ENCODE data around the gene ERAL1. TPM values are rescaled to one million over a fixed set of nuclear protein-coding genes. Genes with fewer than 3 reads are reported as not detected.
"Not testable (repeated sequence)": the region's sequence is repeated elsewhere in the genome, so short reads cannot be mapped to it uniquely, and the experiment has no call there.

The ERAL1 gene
- total and polyA plus RNA-seq, 4 donors, result 28.4 to 39.3 (median 36.9) TPM

DNA sequence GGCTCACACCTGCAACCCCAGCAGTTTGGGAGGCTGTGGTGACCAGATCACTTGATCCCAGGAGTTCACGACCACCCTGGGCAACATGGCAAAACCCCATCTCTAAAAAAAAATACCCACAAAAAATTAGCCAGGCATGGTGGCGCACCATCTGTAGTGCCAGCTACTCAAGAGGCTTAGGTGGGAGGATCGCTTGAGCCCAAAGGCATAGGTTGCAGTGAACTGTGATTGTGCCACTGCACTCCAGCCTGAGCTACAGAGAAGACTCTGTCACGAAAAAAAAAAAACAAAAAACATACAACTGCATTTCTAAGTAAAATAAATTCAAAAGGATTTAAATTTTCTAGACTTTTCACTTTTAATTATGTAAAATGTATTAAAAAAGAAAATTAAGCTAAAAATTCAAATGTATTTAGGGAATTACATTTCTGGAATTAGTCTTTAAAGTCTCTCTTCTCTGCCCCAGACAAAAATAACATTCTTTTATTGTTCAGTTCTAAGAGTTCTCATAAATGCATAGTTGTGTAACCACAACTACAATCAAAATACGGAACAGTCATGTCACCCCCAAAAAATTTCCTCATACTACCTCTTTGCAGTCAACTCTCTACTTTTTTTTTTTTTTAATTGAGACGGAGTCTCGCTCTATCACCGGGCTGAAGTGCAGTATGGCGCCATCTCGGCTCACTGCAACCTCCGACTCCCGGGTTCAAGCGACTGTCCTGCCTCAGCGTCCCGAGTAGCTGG lies 26.3 kb upstream of the ERAL1 start:
- no peak for ATAC-seq (ENCODE audit: insufficient read depth, low FRiP score)
- 77 to 90% methylated on average over 15 of the region's 15 CpGs for WGBS, 2 donors
- TF ChIP-seq, protein P1, sequence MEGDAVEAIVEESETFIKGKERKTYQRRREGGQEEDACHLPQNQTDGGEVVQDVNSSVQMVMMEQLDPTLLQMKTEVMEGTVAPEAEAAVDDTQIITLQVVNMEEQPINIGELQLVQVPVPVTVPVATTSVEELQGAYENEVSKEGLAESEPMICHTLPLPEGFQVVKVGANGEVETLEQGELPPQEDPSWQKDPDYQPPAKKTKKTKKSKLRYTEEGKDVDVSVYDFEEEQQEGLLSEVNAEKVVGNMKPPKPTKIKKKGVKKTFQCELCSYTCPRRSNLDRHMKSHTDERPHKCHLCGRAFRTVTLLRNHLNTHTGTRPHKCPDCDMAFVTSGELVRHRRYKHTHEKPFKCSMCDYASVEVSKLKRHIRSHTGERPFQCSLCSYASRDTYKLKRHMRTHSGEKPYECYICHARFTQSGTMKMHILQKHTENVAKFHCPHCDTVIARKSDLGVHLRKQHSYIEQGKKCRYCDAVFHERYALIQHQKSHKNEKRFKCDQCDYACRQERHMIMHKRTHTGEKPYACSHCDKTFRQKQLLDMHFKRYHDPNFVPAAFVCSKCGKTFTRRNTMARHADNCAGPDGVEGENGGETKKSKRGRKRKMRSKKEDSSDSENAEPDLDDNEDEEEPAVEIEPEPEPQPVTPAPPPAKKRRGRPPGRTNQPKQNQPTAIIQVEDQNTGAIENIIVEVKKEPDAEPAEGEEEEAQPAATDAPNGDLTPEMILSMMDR (IDR thresholded peaks at IDR 0.05; ENCODE audit: control extremely low read depth, extremely low read depth), result no peak
- Histone ChIP-seq H3K9ac (ENCODE audit: insufficient read depth in 1 of 2, low read length in 2 of 2) (no peak overlapping the region), H3K36me3 (ENCODE audit: control insufficient read depth in 4 of 4, insufficient read depth in 4 of 4, low read length in 4 of 4) (no peaks in the 10 kb centered on the region), H3K27me3 (ENCODE audit: control insufficient read depth in 3 of 3, insufficient read depth in 3 of 3, low read length in 2 of 3) (no peaks in the 10 kb centered on the region), H3K4me1 (ENCODE audit: control insufficient read depth in 5 of 5, insufficient read depth in 5 of 5, low read length in 5 of 5) (no peaks in the 10 kb centered on the region), H3K4me3 (no peak overlapping the region), H3K27ac (ENCODE audit: low read depth in 1 of 2, low read length in 1 of 2) (no peak overlapping the region), H3K9me3 (ENCODE audit: control insufficient read depth in 4 of 4, insufficient read depth in 3 of 4, low read length in 3 of 4) (no peaks in the 10 kb centered on the region)
- DNase-seq, result no peak

DNA sequence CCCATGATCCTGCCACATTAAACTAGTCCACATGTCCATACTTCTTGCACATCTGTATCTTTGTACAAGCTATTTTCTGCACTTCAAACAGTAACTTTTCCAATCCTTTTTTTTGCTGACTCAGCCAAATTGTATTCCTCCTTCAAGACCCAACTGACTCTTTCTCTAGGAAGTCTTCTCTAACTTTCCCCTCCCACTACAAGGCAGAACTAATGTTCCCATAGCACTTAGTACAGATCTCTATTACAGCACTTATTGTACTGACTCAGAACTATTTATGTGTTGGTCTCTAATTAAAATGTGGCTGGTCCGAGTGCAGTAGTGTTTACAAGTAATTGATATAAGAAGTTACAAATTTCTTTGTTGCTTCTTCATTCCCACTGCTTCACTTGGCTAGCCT lies 20.4 kb upstream of the ERAL1 start:
- DNase-seq, result no peak
- Histone ChIP-seq H3K27ac (ENCODE audit: low read depth in 1 of 2, low read length in 1 of 2) (no peak overlapping the region), H3K4me1 (ENCODE audit: control insufficient read depth in 5 of 5, insufficient read depth in 5 of 5, low read length in 5 of 5) (peaks cover 0 to 2% (median 0%) of the 10 kb centered on the region in 5 donors), H3K9me3 (ENCODE audit: control insufficient read depth in 4 of 4, insufficient read depth in 3 of 4, low read length in 3 of 4) (no peaks in the 10 kb centered on the region), H3K36me3 (ENCODE audit: control insufficient read depth in 4 of 4, insufficient read depth in 4 of 4, low read length in 4 of 4) (no peaks in the 10 kb centered on the region), H3K4me3 (no peak overlapping the region), H3K9ac (ENCODE audit: insufficient read depth in 1 of 2, low read length in 2 of 2) (no peak overlapping the region), H3K27me3 (ENCODE audit: control insufficient read depth in 3 of 3, insufficient read depth in 3 of 3, low read length in 2 of 3) (no peaks in the 10 kb centered on the region)
- no peak for ATAC-seq (ENCODE audit: insufficient read depth, low FRiP score)
- TF ChIP-seq, protein P1 (IDR thresholded peaks at IDR 0.05; ENCODE audit: control extremely low read depth, extremely low read depth), result no peak
- WGBS, 2 donors, result 96 to 100% methylated on average over 1 of the region's 1 CpG

- 94% methylated on average over 10 of the region's 10 CpGs for WGBS, 2 donors
- H3K9me3 ChIP-seq (ENCODE audit: control insufficient read depth in 4 of 4, insufficient read depth in 3 of 4, low read length in 3 of 4); H3K4me1 ChIP-seq (ENCODE audit: control insufficient read depth in 5 of 5, insufficient read depth in 5 of 5, low read length in 5 of 5); H3K27ac ChIP-seq (ENCODE audit: low read depth in 1 of 2, low read length in 1 of 2); H3K36me3 ChIP-seq (ENCODE audit: control insufficient read depth in 4 of 4, insufficient read depth in 4 of 4, low read length in 4 of 4); H3K9ac ChIP-seq (ENCODE audit: insufficient read depth in 1 of 2, low read length in 2 of 2); ATAC-seq (ENCODE audit: insufficient read depth, low FRiP score); H3K4me3 ChIP-seq; H3K27me3 ChIP-seq (ENCODE audit: control insufficient read depth in 3 of 3, insufficient read depth in 3 of 3, low read length in 2 of 3); DNase-seq: not testable (repeated sequence)
These were observed 18.3 kb upstream of the ERAL1 start for GRCh38 chr17:28836541-28836940.

- Histone ChIP-seq H3K4me3 (no peak overlapping the region), H3K27me3 (ENCODE audit: control insufficient read depth in 3 of 3, insufficient read depth in 3 of 3, low read length in 2 of 3) (no peaks in the 10 kb centered on the region), H3K36me3 (ENCODE audit: control insufficient read depth in 4 of 4, insufficient read depth in 4 of 4, low read length in 4 of 4) (no peaks in the 10 kb centered on the region), H3K9ac (ENCODE audit: insufficient read depth in 1 of 2, low read length in 2 of 2) (no peak overlapping the region), H3K4me1 (ENCODE audit: control insufficient read depth in 5 of 5, insufficient read depth in 5 of 5, low read length in 5 of 5) (peaks cover 0 to 8% (median 2%) of the 10 kb centered on the region in 5 donors), H3K9me3 (ENCODE audit: control insufficient read depth in 4 of 4, insufficient read depth in 3 of 4, low read length in 3 of 4) (peaks cover 0 to 1% (median 0%) of the 10 kb centered on the region in 4 donors), H3K27ac (ENCODE audit: low read depth in 1 of 2, low read length in 1 of 2) (no peak overlapping the region)
- TF ChIP-seq, protein P1 (IDR thresholded peaks at IDR 0.05; ENCODE audit: control extremely low read depth, extremely low read depth), result no peak
- whole genome bisulfite sequencing, 2 donors, result 70 to 75% methylated on average over 2 of the region's 2 CpGs
- DNase-seq (no peak), ATAC-seq (ENCODE audit: insufficient read depth, low FRiP score) (no peak)
These were observed 15.6 kb upstream of the ERAL1 start for GRCh38 chr17:28839221-28839620.

All from lung (tissue), 12 donors.